Measurements from ENCODE around the gene FZD10. TPM values are rescaled to one million over a fixed set of nuclear protein-coding genes. Genes with fewer than 3 reads are reported as not detected.

Gene FZD10
- total and polyA plus RNA-seq, 4 donors = 0.72 to 1.7 (median 0.99) TPM

DNA sequence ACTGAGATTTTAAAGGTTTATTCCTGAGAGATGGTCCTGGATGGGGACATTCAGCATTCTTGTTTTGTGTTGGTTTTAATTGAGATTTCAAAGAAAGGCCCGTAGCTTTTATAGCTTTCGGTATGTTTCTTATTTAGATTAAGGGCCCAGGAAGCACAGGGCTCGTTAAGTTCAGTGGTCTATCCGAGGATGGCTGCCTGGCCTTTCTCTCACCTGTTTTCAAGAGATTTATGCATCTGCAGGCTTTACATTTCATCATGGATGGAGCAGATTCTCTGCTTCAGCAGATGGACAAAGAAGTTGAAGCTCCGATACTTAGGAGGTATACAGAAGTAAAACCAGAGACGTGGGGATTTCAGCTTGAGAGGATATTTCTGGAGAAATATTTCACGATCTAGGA lies 16.0 kb downstream of the FZD10 start:
- ATAC-seq (ENCODE audit: low FRiP score) = no peak
- Histone ChIP-seq H3K9me3 (ENCODE audit: control insufficient read depth, low read length) (peaks cover 5% of the 10 kb centered on the region), H3K27ac (ENCODE audit: low read depth in 1 of 2, low read length in 2 of 2) (no peak overlapping the region), H3K36me3 (ENCODE audit: control insufficient read depth in 1 of 2, insufficient read depth in 2 of 2, low read length in 1 of 2) (no peaks in the 10 kb centered on the region), H3K4me3 (ENCODE audit: low read length in 2 of 2) (no peak overlapping the region), H3K4me1 (ENCODE audit: control insufficient read depth in 1 of 2, insufficient read depth in 2 of 2, low read length in 2 of 2) (no peaks in the 10 kb centered on the region), H3K27me3 (ENCODE audit: control insufficient read depth in 1 of 2, insufficient read depth in 2 of 2, low read length in 1 of 2) (no peaks in the 10 kb centered on the region)
- WGBS, 2 donors = 31 to 46% methylated on average over 7 of the region's 7 CpGs
- intact Hi-C loops (cut with DNase I) = no loop called here
- DNase-seq = no peak

DNA sequence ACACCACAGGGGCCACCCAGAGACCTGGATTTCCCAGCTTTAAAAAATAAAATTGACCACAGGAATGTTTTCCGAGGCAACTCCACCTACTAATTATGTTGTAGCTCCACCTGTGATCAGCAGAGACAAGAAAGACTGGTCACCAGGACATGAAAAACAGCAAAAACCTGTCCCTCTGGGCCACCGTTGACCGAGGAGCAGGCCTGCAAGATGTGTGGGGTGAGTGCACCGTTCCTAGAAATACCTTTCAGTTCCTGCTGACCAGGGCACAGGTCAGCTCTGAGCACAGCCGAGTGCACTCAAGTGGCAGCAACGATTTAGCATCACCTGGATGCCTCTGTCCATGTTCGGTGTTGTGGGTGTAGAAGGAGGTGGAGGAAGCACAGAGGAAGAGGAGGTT lies 16.9 kb downstream of the FZD10 start:
- intact Hi-C loops (cut with DNase I) = no loop called here
- no peak for ATAC-seq (ENCODE audit: low FRiP score)

DNA sequence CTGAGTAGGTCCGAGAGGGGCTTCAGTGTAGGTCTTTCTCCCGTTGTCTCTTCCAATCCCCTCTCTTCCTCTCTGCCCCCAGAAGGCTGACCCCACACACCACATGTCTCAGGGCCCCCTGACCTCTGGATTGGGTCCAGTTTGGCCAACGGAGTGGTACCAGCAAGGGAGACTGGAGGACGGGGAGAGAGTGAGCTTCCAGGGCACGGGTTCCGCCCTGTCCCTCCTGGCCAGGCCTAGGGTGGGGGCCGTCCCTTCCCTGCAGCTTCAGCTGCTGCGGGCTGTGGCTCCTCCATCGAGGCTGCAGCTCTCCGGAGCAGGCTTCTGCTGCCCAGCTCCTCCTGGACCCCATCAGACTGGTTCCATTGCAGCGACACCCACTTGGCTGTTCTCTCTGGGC lies 17.4 kb downstream of the FZD10 start:
- intact Hi-C loops (cut with DNase I) = no loop called here
- Histone ChIP-seq H3K9me3 (ENCODE audit: control insufficient read depth, low read length) (peaks cover 5% of the 10 kb centered on the region), H3K36me3 (ENCODE audit: control insufficient read depth in 1 of 2, insufficient read depth in 2 of 2, low read length in 1 of 2) (no peaks in the 10 kb centered on the region), H3K27ac (ENCODE audit: low read depth in 1 of 2, low read length in 2 of 2) (no peak overlapping the region), H3K4me1 (ENCODE audit: control insufficient read depth in 1 of 2, insufficient read depth in 2 of 2, low read length in 2 of 2) (no peaks in the 10 kb centered on the region), H3K27me3 (ENCODE audit: control insufficient read depth in 1 of 2, insufficient read depth in 2 of 2, low read length in 1 of 2) (no peaks in the 10 kb centered on the region), H3K4me3 (ENCODE audit: low read length in 2 of 2) (no peak overlapping the region)
- DNase-seq (peak in 1 of 2 donors; percentile 38), ATAC-seq (ENCODE audit: low FRiP score) (no peak)
- 85 to 87% methylated on average over 11 of the region's 11 CpGs for WGBS, 2 donors

More for the DNA sequence above, 16.9 kb downstream of the FZD10 start:
- 83 to 85% methylated on average over 7 of the region's 7 CpGs for WGBS, 2 donors
- Histone ChIP-seq H3K4me3 (ENCODE audit: low read length in 2 of 2) (no peak overlapping the region), H3K4me1 (ENCODE audit: control insufficient read depth in 1 of 2, insufficient read depth in 2 of 2, low read length in 2 of 2) (no peaks in the 10 kb centered on the region), H3K27me3 (ENCODE audit: control insufficient read depth in 1 of 2, insufficient read depth in 2 of 2, low read length in 1 of 2) (no peaks in the 10 kb centered on the region), H3K9me3 (ENCODE audit: control insufficient read depth, low read length) (peaks cover 5% of the 10 kb centered on the region), H3K27ac (ENCODE audit: low read depth in 1 of 2, low read length in 2 of 2) (no peak overlapping the region), H3K36me3 (ENCODE audit: control insufficient read depth in 1 of 2, insufficient read depth in 2 of 2, low read length in 1 of 2) (no peaks in the 10 kb centered on the region)
- peak in 1 of 2 donors; percentile 38 for DNase-seq

DNA sequence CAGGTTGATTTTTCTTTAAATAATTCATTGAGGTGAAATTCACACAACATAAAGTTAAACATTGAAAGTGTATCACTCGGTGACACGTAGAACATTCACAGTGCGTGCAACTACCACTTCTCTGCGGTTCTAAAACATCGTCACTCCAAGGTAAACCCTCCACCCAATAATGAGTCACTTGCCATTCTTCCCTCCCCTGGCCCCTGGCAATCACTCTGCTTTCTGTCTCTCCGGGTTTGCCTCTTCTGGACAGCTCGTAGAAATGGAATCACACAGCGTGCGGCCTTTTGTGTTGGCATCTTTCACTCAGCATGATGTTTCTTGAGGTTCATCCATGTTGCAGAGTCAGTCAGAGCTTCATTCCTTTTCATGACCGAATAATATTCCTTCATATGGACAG lies 18.9 kb downstream of the FZD10 start:
- Histone ChIP-seq H3K9me3 (ENCODE audit: control insufficient read depth, low read length) (peaks cover 5% of the 10 kb centered on the region), H3K4me3 (ENCODE audit: low read length in 2 of 2) (no peak overlapping the region), H3K27ac (ENCODE audit: low read depth in 1 of 2, low read length in 2 of 2) (no peak overlapping the region), H3K27me3 (ENCODE audit: control insufficient read depth in 1 of 2, insufficient read depth in 2 of 2, low read length in 1 of 2) (no peaks in the 10 kb centered on the region), H3K4me1 (ENCODE audit: control insufficient read depth in 1 of 2, insufficient read depth in 2 of 2, low read length in 2 of 2) (no peaks in the 10 kb centered on the region), H3K36me3 (ENCODE audit: control insufficient read depth in 1 of 2, insufficient read depth in 2 of 2, low read length in 1 of 2) (no peaks in the 10 kb centered on the region)
- intact Hi-C loops (cut with DNase I) = no loop called here
- DNase-seq (no peak), ATAC-seq (ENCODE audit: low FRiP score) (no peak)
- 85 to 89% methylated on average over 10 of the region's 10 CpGs for WGBS, 2 donors

DNA sequence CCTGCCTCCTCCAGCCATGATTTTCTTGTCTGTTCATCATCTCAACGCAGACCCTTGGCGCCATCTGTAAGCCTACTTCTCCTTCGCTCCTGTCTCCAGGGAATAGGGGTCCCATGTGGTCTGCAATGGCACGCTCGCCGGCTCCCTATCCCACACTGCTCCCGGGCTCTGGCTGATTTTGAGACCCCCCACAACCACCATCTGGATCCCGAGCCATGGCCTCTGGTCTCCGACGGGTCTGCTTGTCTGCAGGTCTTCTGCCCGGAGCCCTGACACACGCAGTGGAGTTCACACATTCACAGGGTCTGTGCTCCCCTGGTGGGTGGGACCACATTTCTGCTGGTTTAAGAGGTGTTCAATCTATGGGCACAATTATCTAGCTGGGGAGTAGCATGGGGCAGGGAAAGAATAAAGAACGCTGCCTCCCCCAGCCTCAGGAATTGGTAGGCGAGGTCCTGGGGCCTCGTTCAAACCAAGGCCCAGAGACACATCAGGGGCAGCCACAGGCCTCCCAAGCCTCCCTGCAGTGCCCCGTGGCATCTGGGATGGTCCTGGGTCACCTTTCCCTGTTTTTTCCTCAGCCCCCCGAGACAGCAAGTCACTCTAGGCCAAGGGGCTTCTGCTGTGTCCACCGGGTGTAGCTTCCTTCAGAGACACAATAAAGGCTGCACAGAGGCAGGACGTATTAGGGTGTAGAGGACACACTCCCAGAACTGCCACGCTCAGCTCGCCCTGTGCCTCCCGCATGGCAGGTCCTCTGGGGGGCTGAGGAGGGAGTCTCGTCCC lies 21.5 kb downstream of the FZD10 start:
- H3K4me3 ChIP-seq (ENCODE audit: low read length in 2 of 2) = no peak overlapping the region
- peak in 1 of 2 donors; percentile 48 for DNase-seq
- intact Hi-C loops (cut with DNase I) = no loop called here
- peaks cover 2% of the 10 kb centered on the region for H3K9me3 ChIP-seq (ENCODE audit: control insufficient read depth, low read length)
- ATAC-seq (ENCODE audit: low FRiP score) = no peak
- WGBS, 2 donors = 70 to 82% methylated on average over 23 of the region's 23 CpGs
- H3K27ac ChIP-seq (ENCODE audit: low read depth in 1 of 2, low read length in 2 of 2) = no peak overlapping the region
- H3K27me3 ChIP-seq (ENCODE audit: control insufficient read depth in 1 of 2, insufficient read depth in 2 of 2, low read length in 1 of 2) = no peaks in the 10 kb centered on the region
- H3K36me3 ChIP-seq (ENCODE audit: control insufficient read depth in 1 of 2, insufficient read depth in 2 of 2, low read length in 1 of 2) = no peaks in the 10 kb centered on the region
- no peaks in the 10 kb centered on the region for H3K4me1 ChIP-seq (ENCODE audit: control insufficient read depth in 1 of 2, insufficient read depth in 2 of 2, low read length in 2 of 2)

DNA sequence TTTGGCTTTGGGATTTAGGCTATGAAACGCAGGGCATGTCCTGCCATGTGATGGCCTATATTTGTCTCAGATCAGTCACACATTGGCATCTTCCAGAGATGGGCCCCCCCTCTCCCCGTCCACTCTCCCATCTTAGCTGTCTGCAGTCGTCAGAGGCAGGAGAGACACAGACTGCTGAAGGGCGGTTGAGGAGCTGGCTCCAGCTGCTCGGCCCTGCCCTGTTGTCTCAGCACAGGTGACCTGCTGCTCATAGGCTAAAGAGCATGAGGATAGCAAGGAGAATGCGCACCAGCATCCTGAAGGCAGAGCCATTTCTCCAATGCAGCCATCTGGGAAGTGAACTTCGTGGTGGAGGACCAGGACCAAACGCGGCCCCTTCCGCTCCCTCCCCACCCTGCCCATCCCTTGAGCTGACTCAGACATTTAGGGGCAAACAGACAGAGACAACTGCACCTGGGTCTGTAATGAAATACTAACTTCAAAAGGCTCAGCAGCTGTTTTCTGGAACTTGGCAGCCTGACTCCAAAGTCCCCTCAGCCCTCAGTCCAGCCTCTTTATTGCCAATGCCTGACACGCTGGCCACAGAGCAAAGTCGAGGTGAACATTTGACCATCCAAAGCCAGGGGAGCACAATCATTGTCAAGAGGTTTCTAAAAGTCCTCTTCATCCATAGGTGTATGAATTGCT lies 22.3 kb downstream of the FZD10 start:
- no peaks in the 10 kb centered on the region for H3K27me3 ChIP-seq (ENCODE audit: control insufficient read depth in 1 of 2, insufficient read depth in 2 of 2, low read length in 1 of 2)
- no peaks in the 10 kb centered on the region for H3K36me3 ChIP-seq (ENCODE audit: control insufficient read depth in 1 of 2, insufficient read depth in 2 of 2, low read length in 1 of 2)
- DNase-seq (no peak), ATAC-seq (ENCODE audit: low FRiP score) (no peak)
- peaks cover 2% of the 10 kb centered on the region for H3K9me3 ChIP-seq (ENCODE audit: control insufficient read depth, low read length)
- no peak overlapping the region for H3K27ac ChIP-seq (ENCODE audit: low read depth in 1 of 2, low read length in 2 of 2)
- 71 to 74% methylated on average over 12 of the region's 12 CpGs for WGBS, 2 donors
- no peak overlapping the region for H3K4me3 ChIP-seq (ENCODE audit: low read length in 2 of 2)
- intact Hi-C loops (cut with DNase I) = no loop called here
- no peaks in the 10 kb centered on the region for H3K4me1 ChIP-seq (ENCODE audit: control insufficient read depth in 1 of 2, insufficient read depth in 2 of 2, low read length in 2 of 2)

DNA sequence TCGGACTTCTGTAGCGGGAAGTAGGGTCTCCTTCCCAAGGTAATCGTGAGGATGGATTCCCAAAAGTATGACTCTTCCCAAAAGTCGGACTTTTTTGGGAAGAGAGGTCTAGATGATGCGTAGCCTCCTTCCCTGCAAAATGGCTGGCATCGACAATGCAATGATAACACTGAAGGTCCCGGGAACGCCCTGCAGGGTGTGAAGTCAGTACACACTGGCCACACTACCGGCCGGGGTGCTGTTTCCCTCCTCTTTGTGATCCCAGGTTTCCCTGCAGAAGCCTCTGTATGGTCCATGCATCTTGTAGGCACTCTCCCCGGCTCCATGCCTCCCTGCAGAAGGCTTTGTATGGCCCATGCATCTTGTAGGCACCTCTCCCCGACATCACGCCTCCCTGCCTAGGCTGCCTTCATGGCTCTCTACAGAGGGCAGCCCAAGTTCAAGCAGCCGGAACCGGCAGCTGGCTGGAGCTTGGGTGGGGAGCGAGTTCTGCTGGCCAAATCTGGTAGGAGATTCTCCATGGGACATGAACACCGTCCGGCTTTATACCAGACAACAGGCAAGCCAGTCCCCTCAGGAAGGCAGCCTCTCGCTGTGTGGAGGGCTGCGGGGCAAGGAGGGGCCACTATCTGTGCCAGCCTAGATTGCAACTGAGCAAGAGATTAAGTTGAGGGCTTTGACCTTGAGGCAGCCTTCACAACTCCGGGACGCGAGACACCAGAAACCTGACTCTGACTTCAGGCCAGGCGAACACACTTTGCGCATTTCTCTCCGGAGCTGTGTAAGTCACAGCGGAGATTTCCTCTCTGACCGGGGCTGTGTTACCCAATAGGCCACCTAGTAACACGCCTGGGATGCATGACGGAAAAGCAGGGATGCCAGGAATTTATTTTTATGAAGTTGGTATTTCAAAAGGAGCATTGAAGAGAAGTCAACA lies 23.5 kb downstream of the FZD10 start:
- ATAC-seq (ENCODE audit: low FRiP score) (no peak), DNase-seq (peak in 1 of 2 donors; percentile 52)
- H3K27me3 ChIP-seq (ENCODE audit: control insufficient read depth in 1 of 2, insufficient read depth in 2 of 2, low read length in 1 of 2) = no peaks in the 10 kb centered on the region
- no peaks in the 10 kb centered on the region for H3K4me1 ChIP-seq (ENCODE audit: control insufficient read depth in 1 of 2, insufficient read depth in 2 of 2, low read length in 2 of 2)
- WGBS, 2 donors = 85 to 86% methylated on average over 30 of the region's 30 CpGs
- H3K27ac ChIP-seq (ENCODE audit: low read depth in 1 of 2, low read length in 2 of 2) = no peak overlapping the region
- no peaks in the 10 kb centered on the region for H3K9me3 ChIP-seq (ENCODE audit: control insufficient read depth, low read length)
- no peak overlapping the region for H3K4me3 ChIP-seq (ENCODE audit: low read length in 2 of 2)
- intact Hi-C loops (cut with DNase I) = no loop called here
- no peaks in the 10 kb centered on the region for H3K36me3 ChIP-seq (ENCODE audit: control insufficient read depth in 1 of 2, insufficient read depth in 2 of 2, low read length in 1 of 2)

DNA sequence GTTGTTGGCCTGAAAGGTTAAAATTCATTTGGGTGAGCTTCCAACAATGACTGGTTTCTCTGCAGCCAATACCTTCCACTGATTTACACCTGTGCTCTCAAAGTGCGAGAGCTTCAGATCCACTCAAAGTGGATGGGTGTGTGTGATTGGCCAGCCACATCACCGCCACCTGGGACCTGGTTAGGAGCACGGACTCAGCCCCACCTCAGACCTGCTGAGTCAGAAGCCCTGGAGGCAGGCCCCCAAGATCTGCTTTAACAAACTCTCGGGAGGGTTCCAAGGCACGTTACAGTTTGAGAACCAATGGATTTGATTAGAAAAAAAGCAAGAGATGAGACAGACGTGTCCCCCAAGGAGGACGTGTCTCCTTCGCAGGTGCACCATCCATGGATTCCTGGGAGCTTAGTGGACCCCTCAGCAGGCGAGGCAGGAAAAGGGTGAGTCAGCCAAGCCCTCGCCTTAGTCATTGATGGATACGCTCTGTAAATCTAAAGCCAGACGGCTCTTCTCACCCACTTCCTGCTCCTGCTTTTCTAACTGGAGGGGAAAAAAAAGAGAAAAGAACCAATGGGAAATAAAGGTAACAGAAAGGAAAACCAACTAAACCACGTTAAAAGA lies 24.5 kb downstream of the FZD10 start:
- DNase-seq (no peak), ATAC-seq (ENCODE audit: low FRiP score) (no peak)
- H3K27ac ChIP-seq (ENCODE audit: low read depth in 1 of 2, low read length in 2 of 2) = no peak overlapping the region
- H3K27me3 ChIP-seq (ENCODE audit: control insufficient read depth in 1 of 2, insufficient read depth in 2 of 2, low read length in 1 of 2) = no peaks in the 10 kb centered on the region
- H3K36me3 ChIP-seq (ENCODE audit: control insufficient read depth in 1 of 2, insufficient read depth in 2 of 2, low read length in 1 of 2) = no peaks in the 10 kb centered on the region
- H3K9me3 ChIP-seq (ENCODE audit: control insufficient read depth, low read length) = no peaks in the 10 kb centered on the region
- intact Hi-C loops (cut with DNase I) = no loop called here
- 24 to 25% methylated on average over 13 of the region's 13 CpGs for WGBS, 2 donors
- no peak overlapping the region for H3K4me3 ChIP-seq (ENCODE audit: low read length in 2 of 2)
- H3K4me1 ChIP-seq (ENCODE audit: control insufficient read depth in 1 of 2, insufficient read depth in 2 of 2, low read length in 2 of 2) = no peaks in the 10 kb centered on the region

Measured in aorta (tissue), 5 donors.